HG03280 (cell line): Measurements from ENCODE around the gene RTBDN.
"Not testable (repeated sequence)": the region's sequence is repeated elsewhere in the genome, so short reads cannot be mapped to it uniquely, and the experiment has no call there.

Experiments used
- ATAC-seq: cut with Tn5 transposase; IDR thresholded peaks from one replicate; pipeline ENCODE4 v1.9.1; 2021; ENCODE audit warnings: mild to moderate bottlenecking, moderate library complexity; ENCODE audit not compliant: unreplicated experiment

RTBDN gene

DNA sequence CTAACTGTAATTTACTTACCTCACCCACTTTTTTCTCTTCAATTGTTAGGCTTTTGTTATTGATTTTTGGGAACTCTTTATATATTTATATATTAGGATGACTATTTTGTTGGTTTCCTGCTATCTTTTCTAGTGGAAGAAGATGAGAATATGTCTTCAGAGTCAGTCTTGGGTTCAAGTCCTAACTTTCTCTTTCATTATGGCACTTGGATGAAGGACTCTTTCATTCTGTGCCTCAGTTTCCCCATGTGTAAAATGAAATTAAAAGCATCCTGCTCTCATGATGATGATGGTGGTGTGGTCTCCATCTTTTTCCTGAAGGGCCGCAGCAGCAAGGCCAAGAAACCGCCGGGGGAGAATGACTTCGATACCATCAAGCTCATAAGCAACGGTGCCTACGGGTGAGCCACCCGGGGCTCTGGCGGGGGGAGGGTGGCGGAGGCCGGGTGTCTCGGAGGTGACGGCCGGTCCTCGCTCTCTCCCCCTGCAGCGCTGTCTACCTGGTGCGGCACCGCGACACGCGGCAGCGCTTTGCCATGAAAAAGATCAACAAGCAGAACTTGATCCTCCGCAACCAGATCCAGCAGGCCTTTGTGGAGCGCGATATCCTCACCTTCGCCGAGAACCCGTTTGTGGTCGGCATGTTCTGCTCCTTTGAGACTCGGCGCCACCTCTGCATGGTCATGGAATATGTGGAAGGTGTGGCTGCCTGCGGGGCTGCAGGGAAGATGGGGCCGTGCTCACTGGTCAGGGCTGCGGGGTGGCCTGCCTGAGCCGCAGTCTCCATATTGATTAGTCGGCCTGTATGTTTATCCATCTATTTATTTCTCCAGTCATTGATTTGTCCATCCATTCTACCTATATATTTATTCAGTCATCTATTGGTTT, 23.9 kb upstream of the RTBDN start:
- no peak for ATAC-seq

DNA sequence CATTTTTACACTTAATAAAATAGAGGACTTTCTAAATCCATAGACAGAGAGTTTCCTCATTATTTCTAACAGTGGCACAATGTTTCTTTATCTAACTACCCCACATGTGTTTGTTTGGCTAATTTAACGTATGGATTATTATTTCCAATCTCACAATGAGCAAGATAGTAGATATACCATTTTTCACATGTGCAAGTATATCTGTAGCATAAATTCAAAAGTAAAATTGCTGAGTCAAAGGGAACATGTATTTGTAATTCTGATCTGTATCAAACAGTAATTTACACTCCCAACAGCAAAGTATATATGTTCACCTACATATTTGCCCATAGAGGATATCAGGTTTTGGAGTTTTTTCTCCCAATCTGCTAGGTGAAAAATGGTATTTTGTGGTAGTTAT, 22.3 kb upstream of the RTBDN start:
- ATAC-seq = no peak

DNA sequence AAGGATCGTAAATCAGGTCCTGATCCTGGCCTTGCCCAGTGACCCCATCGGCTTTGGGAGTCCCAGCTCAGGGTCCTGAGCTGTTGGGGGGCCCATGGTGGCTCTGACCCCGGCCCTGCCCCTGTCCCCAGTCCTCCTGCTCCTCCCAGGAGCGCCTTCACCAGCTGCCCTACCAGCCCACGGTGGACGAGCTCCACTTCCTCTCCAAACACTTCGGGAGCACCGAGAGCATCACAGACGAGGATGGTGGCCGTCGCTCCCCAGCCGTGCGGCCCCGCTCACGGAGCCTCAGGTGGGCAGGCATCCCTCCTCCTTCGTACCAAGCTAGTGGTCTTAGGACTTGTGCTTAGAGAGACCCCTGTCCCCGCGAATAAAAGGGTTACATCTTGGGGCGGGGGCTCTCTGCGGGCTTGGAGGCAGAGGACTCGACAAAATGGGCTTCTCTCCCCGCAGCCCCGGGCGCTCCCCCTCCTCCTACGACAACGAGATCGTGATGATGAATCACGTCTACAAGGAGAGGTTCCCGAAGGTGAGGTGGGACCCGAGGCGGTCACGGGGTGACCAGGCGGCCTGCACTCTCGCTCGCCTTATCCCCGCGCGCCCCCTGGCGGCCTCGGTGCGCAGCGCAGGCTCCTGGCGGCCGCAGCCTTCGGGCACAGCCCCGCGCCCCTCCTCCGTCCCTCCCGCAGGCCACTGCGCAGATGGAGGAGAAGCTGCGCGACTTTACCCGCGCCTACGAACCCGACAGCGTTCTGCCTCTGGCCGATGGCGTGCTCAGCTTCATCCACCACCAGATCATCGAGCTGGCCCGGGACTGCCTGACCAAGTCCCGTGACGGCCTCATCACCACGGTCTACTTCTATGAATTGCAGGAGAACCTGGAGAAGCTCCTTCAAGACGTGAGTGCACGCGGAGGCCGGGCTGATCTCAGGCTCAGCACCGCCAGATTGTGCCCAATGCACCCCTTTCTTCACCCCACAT, 13.1 kb upstream of the RTBDN start:
- ATAC-seq = peak; percentile 87

DNA sequence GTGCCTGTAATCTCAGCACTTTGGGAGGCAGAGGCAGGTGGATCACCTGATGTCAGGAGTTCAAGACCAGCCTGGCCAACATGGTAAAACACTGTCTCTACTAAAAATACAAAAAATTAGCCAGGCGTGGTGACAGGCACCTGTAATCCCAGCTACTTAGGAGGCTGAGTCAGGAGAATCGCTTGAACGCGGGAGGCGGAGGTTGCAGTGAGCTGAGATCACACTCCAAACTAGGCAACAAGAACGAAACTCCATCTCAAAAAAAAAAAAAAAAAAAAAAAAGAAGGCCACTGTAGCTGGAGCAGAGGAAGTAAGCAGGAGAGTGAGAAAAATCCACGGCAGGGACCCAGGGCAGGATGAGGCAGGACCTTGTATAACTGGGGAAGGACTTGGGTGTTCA, 12.2 kb upstream of the RTBDN start:
- ATAC-seq = not testable (repeated sequence)

- ATAC-seq = no peak
Measured at GRCh38 chr19:12843999-12844732, 9.8 kb upstream of the RTBDN start.

DNA sequence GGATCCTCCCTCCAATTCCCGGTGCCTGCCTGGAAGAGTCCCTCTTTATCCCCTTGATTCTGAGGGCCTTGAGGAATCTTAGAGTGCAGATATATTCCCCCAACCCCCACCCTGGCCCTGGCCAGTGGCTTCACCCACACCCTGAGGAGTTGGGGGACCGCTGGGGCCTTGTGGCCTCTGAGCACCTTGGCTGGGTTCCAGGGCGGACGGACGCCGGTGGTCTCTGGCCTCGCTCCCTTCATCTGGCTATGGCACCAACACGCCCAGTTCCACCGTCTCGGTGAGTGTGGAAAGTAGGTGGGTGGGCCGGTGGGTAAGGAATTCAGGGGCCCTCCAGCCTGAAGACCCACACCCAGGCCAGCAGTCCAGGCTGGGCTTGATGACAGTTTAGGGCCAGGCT, 8.9 kb upstream of the RTBDN start:
- no peak for ATAC-seq

DNA sequence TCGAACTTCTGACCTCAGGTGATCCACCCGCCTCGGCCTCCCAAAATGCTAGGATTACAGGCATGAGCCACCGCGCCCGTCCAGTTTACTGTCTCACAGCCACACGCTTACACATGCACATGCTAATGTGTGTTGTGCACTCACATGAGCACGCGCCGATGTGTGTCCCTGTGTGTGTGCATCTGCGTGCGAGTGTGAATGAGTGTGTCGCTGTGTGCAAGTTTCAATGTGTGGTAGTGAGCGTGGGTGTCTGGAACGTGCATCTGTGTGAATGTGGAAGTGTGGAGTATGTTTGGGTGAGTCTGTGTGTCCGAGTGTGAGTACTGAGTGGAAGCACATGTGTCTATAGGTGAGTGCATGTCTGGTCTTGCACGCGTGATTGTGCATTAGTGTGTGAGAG, 8.1 kb upstream of the RTBDN start:
- no peak for ATAC-seq

DNA sequence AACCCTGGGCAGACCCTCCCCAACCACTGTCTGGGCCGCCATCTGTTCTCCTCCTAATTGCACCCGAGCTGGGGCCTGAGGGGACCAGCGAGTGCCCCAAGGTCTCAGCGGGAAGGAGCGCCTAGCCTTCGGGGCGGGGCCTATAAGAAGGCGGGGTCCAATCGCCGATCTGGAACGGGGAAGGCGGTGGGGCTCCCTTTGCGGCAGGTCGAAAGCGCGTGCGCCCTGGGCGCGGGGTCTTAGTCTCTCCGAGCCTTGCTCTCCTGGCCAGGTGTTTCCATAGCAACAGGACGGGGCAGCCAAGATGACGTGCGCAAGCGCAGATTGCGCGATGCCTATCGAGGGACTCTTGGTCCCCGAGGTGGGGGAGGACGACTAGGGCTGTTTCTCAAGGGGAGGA, 6.7 kb upstream of the RTBDN start:
- ATAC-seq = no peak

DNA sequence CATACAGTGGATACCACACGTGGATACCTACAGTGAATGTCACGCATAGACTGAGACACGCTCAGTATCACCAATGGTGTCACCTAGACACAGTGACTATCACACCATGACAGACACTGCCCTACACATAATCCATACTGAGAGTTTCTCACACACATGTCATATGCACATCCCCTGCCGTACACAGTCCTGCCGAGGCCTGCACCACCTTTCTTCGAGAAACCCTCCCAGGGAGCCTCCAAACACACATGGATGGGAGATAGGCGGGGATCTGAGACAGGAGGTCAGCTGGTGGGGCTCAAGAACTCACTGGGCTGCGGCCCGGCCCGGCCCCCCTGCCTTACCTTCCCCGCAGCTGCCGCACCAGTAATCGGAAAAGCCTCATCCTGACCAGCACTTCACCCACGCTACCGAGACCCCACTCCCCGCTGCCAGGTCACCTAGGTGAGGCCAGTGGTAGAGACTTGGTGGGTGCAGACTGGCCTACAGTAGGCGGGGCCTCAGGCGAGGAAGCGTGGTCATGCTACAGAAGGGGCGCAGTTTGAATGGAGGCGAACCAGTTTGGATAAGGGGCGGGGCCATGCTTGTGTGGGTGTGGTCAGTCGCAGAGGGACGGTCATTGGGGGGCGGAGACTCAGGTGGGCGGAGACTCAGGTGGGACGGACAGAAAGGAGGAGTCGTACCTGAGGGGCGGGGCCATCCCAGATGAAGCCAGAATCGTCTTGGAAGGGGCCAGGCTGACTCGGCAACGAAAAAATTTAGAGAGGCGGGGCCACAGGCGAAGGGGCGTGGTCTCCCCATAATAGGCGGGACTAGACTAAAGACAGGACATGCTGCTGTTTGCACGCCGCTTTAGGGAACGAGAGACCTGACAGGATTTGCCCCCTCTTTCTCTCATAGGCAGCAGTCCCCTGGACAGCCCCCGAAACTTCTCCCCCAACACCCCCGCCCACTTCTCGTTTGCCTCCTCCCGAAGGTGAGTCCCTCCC, 6.0 kb upstream of the RTBDN start:
- ATAC-seq = no peak

GRCh38 chr19:12838886-12839756, 4.7 kb upstream of the RTBDN start:
- no peak for ATAC-seq

DNA sequence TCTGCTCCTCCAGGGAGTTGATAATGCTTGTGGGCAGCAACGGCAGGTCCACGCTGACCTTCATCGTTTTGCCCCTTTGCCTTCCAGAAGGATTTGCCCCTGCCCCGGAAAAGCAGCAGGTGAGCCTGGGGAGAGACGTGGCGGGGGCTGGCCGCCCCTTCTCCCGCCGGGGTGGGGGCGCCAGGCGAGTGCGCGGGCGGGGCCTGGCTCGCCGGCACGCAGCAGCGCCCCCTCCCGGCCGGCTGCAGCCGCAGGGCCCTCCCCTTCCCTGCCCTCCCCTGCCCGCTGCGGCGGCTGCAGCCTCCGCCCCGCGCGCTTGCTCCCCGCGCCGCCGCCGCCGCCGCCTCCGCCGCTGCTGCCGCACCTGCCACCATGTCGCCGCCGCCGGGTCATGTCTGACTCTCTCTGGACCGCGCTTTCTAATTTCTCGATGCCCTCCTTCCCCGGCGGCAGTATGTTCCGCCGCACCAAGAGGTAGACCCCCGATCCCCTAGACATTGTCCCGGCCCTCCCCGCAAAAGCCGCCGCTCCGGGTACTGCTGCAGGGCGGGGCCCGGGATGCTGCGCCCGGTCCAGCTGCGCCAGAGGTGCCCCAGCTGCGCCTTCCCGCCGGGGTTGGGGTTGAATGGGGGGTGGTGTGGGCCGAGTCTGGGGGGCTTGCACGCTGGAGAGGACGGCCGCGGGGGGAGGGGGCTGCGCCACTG, 4.0 kb upstream of the RTBDN start, which contains the start of gene MAST1:
Gene MAST1 (plus strand): TSS at position 334 of the 704 bp plus-strand sequence. CDS start 58 bp downstream, at position 392.
- no peak for ATAC-seq

- ATAC-seq = no peak
Measured at GRCh38 chr19:12837225-12837624, 2.8 kb upstream of the RTBDN start.

GRCh38 chr19:12836529-12836863, 2.1 kb upstream of the RTBDN start:
- no peak for ATAC-seq

GRCh38 chr19:12834976-12835757, 788 bp upstream of the RTBDN start:
- ATAC-seq = no peak

DNA sequence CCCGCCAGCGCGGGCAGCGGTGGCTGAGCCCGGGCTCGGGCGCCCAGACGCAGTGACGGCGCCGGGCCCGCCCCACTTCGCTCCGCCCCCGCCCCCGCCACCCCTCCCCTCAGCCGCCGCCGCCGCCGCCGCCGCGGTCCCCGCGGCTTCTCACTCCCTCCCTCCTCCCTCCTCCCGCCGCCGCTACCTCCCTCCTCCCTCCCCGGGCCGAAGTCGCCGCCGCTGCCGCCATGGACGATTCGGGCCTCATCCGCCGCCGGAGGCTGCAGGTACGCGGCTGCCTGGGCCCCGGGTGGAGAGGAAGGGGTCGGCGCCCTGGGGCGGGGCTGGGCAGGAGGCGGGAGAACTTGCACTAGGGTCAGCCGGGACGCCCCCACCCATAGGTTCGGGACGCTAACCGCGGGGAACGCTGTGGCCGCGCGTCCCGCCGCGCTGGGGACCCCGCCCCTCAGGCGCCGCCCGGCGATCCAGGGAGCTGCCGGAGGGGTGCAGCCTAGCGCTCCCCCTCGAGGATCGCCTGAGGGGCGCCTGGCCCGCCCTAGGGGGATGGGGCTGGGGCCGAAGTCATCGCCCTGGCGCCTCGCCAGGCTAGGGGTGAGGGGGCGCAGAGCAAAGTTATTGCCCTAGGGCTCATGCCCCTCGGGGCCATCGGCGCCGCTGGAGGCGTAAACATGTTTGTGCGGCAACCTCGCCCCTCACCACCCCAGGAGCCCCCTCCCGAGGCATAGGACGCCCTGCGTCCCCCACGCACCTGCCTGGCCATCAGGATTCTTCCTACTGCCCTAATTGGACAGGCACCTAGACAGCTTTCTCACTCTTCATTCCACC, 427 bp downstream of the RTBDN start:
- ATAC-seq = no peak

- ATAC-seq = no peak
Measured at GRCh38 chr19:12833418-12833737, 1.0 kb downstream of the RTBDN start.

DNA sequence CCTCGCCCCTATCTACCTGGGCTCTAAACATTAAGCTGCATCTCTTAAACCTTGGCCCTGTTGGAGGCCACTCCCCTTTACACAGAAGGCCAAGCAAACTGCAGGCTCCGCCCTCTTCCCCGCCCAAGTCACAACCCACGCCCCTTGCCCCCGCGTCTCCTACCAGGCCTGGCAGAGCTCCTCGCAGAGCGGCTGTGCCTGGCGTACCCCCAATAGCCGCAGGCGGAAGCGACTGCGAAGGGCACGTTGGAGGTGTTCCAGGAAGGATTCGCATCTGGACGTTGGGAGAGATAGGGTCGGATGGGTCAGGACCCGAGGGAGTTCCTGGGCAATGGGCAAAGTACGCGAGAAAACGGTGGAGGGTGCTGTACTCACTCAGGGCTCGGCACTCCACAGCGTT, 5.9 kb downstream of the RTBDN start:
- ATAC-seq = no peak
